H1 (cell line): ENCODE measurements around the gene PIERCE2. TPM values are rescaled to one million over a fixed set of nuclear protein-coding genes. Genes with fewer than 3 reads are reported as not detected.

ENCODE experiments used
- CTCF ChIA-PET: fragments of 300-600 bp; sonication (Branson Sonifier 250); formaldehyde crosslinking; loops from one replicate; lab custom pipeline; 2021; ENCODE audit not compliant: partially characterized antibody; lab: Charles Lee
- POLR2A ChIA-PET: fragments of 300-600 bp; sonication (Branson Sonifier 250); formaldehyde crosslinking; loops from one replicate; lab custom pipeline; 2021; ENCODE audit warnings: inconsistent platforms; ENCODE audit not compliant: partially characterized antibody; lab: Charles Lee
- DNase-seq, 2 experiments: peaks; one replicate each; pipeline versions ENCODE4 v3.0.0 to v3.0.0-alpha.2; 2010 to 2022; ENCODE audit warnings: low spot score in 2 of 2, low read depth in 1 of 2, mixed read lengths in 1 of 2
- FAIRE-seq: peaks from 2 replicates; lab custom pipeline; 2011; peaks lifted over from hg19 to GRCh38; lab: Jason Lieb, UNC
- H2AFZ ChIP-seq: 2 replicates; pipeline ENCODE4 v1.8.1; 2012; ENCODE audit warnings: low read length, inconsistent platforms
- H2AK5ac ChIP-seq: 2 replicates; pipeline ENCODE4 v1.6.1; 2013; ENCODE audit warnings: low read depth, low read length
- H2BK120ac ChIP-seq: replicated peaks from 2 replicates; pipeline ENCODE3; 2013; ENCODE audit warnings: low read depth, low read length, inconsistent platforms
- H2BK12ac ChIP-seq: 2 replicates; pipeline ENCODE4 v1.6.1; 2013; ENCODE audit warnings: low read depth, low read length
- H2BK15ac ChIP-seq: 2 replicates; pipeline ENCODE4 v1.6.1; 2013; ENCODE audit warnings: low read length
- H2BK20ac ChIP-seq: 2 replicates; pipeline ENCODE4 v1.6.1; 2013; ENCODE audit warnings: low read length
- H2BK5ac ChIP-seq: 2 replicates; pipeline ENCODE4 v1.6.1; 2013; ENCODE audit warnings: low read depth, low read length
- H3K14ac ChIP-seq: 2 replicates; pipeline ENCODE4 v1.6.1; 2013; ENCODE audit warnings: inconsistent platforms; ENCODE audit not compliant: insufficient read length
- H3K18ac ChIP-seq: 2 replicates; pipeline ENCODE4 v1.6.1; 2013; ENCODE audit warnings: low read length; ENCODE audit errors: extremely low read depth
- H3K23ac ChIP-seq: 2 replicates; pipeline ENCODE4 v1.6.1; 2013; ENCODE audit warnings: inconsistent platforms; ENCODE audit not compliant: insufficient read length
- H3K23me2 ChIP-seq: 2 replicates; pipeline ENCODE4 v1.6.1; 2013; ENCODE audit warnings: low read depth, low read length
- H3K27ac ChIP-seq: 2 replicates; pipeline ENCODE4 v1.6.1; 2011; ENCODE audit warnings: low read depth, low read length, inconsistent platforms
- H3K27me3 ChIP-seq, 4 experiments: replicated peaks in 1 of 4; 1 replicate in 1 of 4; 2 replicates in 3 of 4; pipeline versions ENCODE4 v1.6.1 to v1.8.1; 2011 to 2013; ENCODE audit warnings: low read length in 3 of 4, mild to moderate bottlenecking in 3 of 4, inconsistent platforms in 2 of 4, mixed read lengths in 2 of 4, moderate library complexity in 1 of 4; ENCODE audit not compliant: control insufficient read depth in 3 of 4, insufficient read depth in 3 of 4; ENCODE audit errors: extremely low read depth in 1 of 4
- H3K36me3 ChIP-seq, 4 experiments: 2 replicates each; pipeline versions ENCODE4 v1.6.1 to v1.8.1; 2011 to 2013; ENCODE audit warnings: mild to moderate bottlenecking in 4 of 4, low read length in 3 of 4, moderate library complexity in 2 of 4, control low read depth in 1 of 4, inconsistent platforms in 1 of 4; ENCODE audit not compliant: insufficient read depth in 4 of 4, control insufficient read depth in 2 of 4
- H3K4ac ChIP-seq: replicated peaks from 2 replicates; pipeline ENCODE3; 2013; ENCODE audit warnings: low read length, low read depth, mixed read lengths, inconsistent platforms; ENCODE audit not compliant: insufficient read length
- H3K4me1 ChIP-seq, 4 experiments: replicated peaks in 1 of 4; 1 replicate in 1 of 4; 2 replicates in 3 of 4; pipeline versions ENCODE4 v1.6.1 to v1.8.1; 2011 to 2013; ENCODE audit warnings: low read length in 3 of 4, inconsistent platforms in 2 of 4, mixed read lengths in 1 of 4; ENCODE audit not compliant: insufficient read depth in 4 of 4, control insufficient read depth in 3 of 4
- H3K4me2 ChIP-seq, 2 experiments: 2 replicates each; pipeline versions ENCODE4 v1.6.1 to v1.8.1; 2011 to 2013; ENCODE audit warnings: low read depth in 2 of 2, low read length in 2 of 2, control low read depth in 1 of 2, inconsistent platforms in 1 of 2, mild to moderate bottlenecking in 1 of 2; ENCODE audit not compliant: insufficient read depth in 1 of 2
- H3K4me3 ChIP-seq, 4 experiments: fragments of 200-600, 300-600 bp in 1 of 4; sonication (generic), shearing (Covaris generic), sonication (Bioruptor Twin) in 1 of 4; 2 replicates each; pipeline versions ENCODE4 v1.5.1 to v1.8.1; 2011 to 2016; ENCODE audit warnings: low read length in 4 of 4, low read depth in 3 of 4, control low read depth in 2 of 4, inconsistent platforms in 2 of 4, mild to moderate bottlenecking in 2 of 4, mixed read lengths in 1 of 4, moderate library complexity in 1 of 4; ENCODE audit not compliant: insufficient read depth in 2 of 4; ENCODE audit errors: extremely low read depth in 1 of 4
- H3K56ac ChIP-seq: replicated peaks from 2 replicates; pipeline ENCODE3; 2013; ENCODE audit warnings: low read depth, mild to moderate bottlenecking, mixed read lengths, low read length, inconsistent platforms; ENCODE audit not compliant: insufficient read length
- H3K79me1 ChIP-seq: 2 replicates; pipeline ENCODE4 v1.6.1; 2013; ENCODE audit warnings: low read depth, low read length, control low read depth
- H3K79me2 ChIP-seq, 2 experiments: 2 replicates each; pipeline versions ENCODE4 v1.6.1 to v1.8.1; 2012 to 2013; ENCODE audit warnings: low read length in 2 of 2, mild to moderate bottlenecking in 2 of 2, inconsistent platforms in 1 of 2; ENCODE audit not compliant: insufficient read depth in 2 of 2, control insufficient read depth in 1 of 2
- H3K9ac ChIP-seq, 4 experiments: replicated peaks in 1 of 4; 1 replicate in 1 of 4; 2 replicates in 3 of 4; pipeline versions ENCODE4 v1.6.1 to v1.8.1; 2011 to 2013; ENCODE audit warnings: low read depth in 3 of 4, low read length in 3 of 4, control low read depth in 2 of 4, mild to moderate bottlenecking in 2 of 4, moderate library complexity in 2 of 4, inconsistent platforms in 1 of 4; ENCODE audit errors: extremely low read depth in 1 of 4
- H3K9me3 ChIP-seq, 2 experiments: 2 replicates each; pipeline versions ENCODE4 v1.6.1 to v1.8.1; 2012 to 2013; ENCODE audit warnings: mild to moderate bottlenecking in 2 of 2, moderate library complexity in 2 of 2, control low read depth in 1 of 2, inconsistent platforms in 1 of 2, low read depth in 1 of 2, low read length in 1 of 2, mixed read lengths in 1 of 2; ENCODE audit not compliant: insufficient read depth in 2 of 2
- H4K20me1 ChIP-seq, 2 experiments: replicated peaks in 1 of 2; 2 replicates each; pipeline versions ENCODE3 to v1.8.1; 2011 to 2013; ENCODE audit warnings: inconsistent platforms in 2 of 2, low read length in 2 of 2, mild to moderate bottlenecking in 1 of 2; ENCODE audit not compliant: insufficient read depth in 2 of 2, control insufficient read depth in 1 of 2
- H4K5ac ChIP-seq: 2 replicates; pipeline ENCODE4 v1.6.1; 2013; ENCODE audit warnings: low read length, low read depth, mixed read lengths, inconsistent platforms; ENCODE audit not compliant: insufficient read length
- H4K8ac ChIP-seq: 2 replicates; pipeline ENCODE4 v1.8.0; 2013; ENCODE audit warnings: mild to moderate bottlenecking, moderate library complexity, low read length, inconsistent platforms; ENCODE audit not compliant: insufficient read depth; ENCODE audit errors: extremely low read depth
- H4K91ac ChIP-seq: replicated peaks from 2 replicates; pipeline ENCODE3; 2013; ENCODE audit warnings: low read length, mixed read lengths, inconsistent platforms; ENCODE audit not compliant: insufficient read length
- BRCA1 ChIP-seq: IDR thresholded peaks from 2 replicates; pipeline ENCODE4 v1.6.1; 2012; ENCODE audit warnings: low read depth, low read length, improper control_type of control experiment
- FOSL1 ChIP-seq: IDR thresholded peaks from 2 replicates; pipeline ENCODE4 v1.6.1; 2011; ENCODE audit warnings: mild to moderate bottlenecking, low read depth, low read length, moderate library complexity; ENCODE audit not compliant: insufficient read depth
- MAX ChIP-seq: IDR thresholded peaks from 2 replicates; pipeline ENCODE4 v1.6.1; 2012; ENCODE audit warnings: inconsistent platforms
- RNF2 ChIP-seq: fragments of 200-900, 300-1000 bp; sonication (generic); IDR thresholded peaks from 2 replicates; pipeline ENCODE4 v1.7.1; 2016; ENCODE audit warnings: borderline replicate concordance, low read depth, mild to moderate bottlenecking, antibody characterized with exemption, low read length; ENCODE audit not compliant: poor library complexity, severe bottlenecking; ENCODE audit errors: missing control alignments
- SAP30 ChIP-seq: fragments of 300-600 bp; sonication (generic); IDR thresholded peaks from 2 replicates; pipeline ENCODE4 v1.7.1; 2012; ENCODE audit warnings: low read length, moderate library complexity, mild to moderate bottlenecking, inconsistent platforms; ENCODE audit not compliant: insufficient read depth, insufficient replicate concordance
- SP4 ChIP-seq: IDR thresholded peaks from 2 replicates; pipeline ENCODE4 v1.6.1; 2012; ENCODE audit warnings: low read length, inconsistent platforms
- YY1 ChIP-seq: IDR thresholded peaks from 2 replicates; pipeline ENCODE4 v1.6.1; 2011; ENCODE audit warnings: low read depth, mild to moderate bottlenecking, low read length
- ZNF274 ChIP-seq: IDR thresholded peaks from 2 replicates; pipeline ENCODE4 v1.7.0; 2012; ENCODE audit warnings: low read length, borderline replicate concordance; ENCODE audit errors: extremely low read depth
- WGBS, 2 experiments: shearing (Covaris generic) in 1 of 2; methylation state at CpG; one replicate each; pipeline versions ENCODE4 v1.1.6 to v1.1.7; 2013 to 2015; ENCODE audit warnings: low lambda C conversion rate in 2 of 2, mixed read lengths in 2 of 2, inconsistent platforms in 1 of 2, low coverage in 1 of 2, missing lambda C conversion rate in 1 of 2; ENCODE audit not compliant: insufficient replicate concordance in 2 of 2, insufficient coverage in 1 of 2, insufficient read length in 1 of 2; ENCODE audit errors: extremely low coverage in 1 of 2, missing lambda C conversion rate in 1 of 2; 5-methylcytosine and 5-hydroxymethylcytosine counted together
- polyA plus RNA-seq, 7 experiments: library from polyadenylated mRNA; depleted of rRNA in 3 of 7; stranded (reverse) in 5 of 7; unstranded in 2 of 7; fragments of >200 nt in 5 of 7; fragments of 200-250 nt in 2 of 7; gene quantifications; 1 replicate in 5 of 7; 2 replicates in 1 of 7; 4 replicates in 1 of 7; pipeline versions ENCODE4 v1.2.1 to v1.2.3, GENCODE V29; 2011 to 2013; ENCODE audit warnings: missing spikeins in 2 of 7, mixed read lengths in 2 of 7
- total RNA-seq: library from RNA; stranded (reverse); fragmentation: NEBNext Ultra II Directional; extraction: Animal tissue kit (Norgen Biotek cat#: 25700); gene quantifications from 2 replicates; pipeline ENCODE4 v1.2.1, GENCODE V29; 2021

The PIERCE2 gene
- total and polyA plus RNA-seq, 2 of the 8 experiments (the other 6 are each of a cell fraction or from before 2014, with no cell fraction given) = 1.9 to 2.7 TPM

GRCh38 chr15:55366981-55367380 lies 41.3 kb upstream of the PIERCE2 start:
- H4K5ac ChIP-seq = no peak overlapping the region
- H3K79me2 ChIP-seq = no peaks in the 10 kb centered on the region
- no peak overlapping the region for H3K23ac ChIP-seq
- H3K36me3 ChIP-seq = no peaks in the 10 kb centered on the region
- H2BK5ac ChIP-seq = no peak overlapping the region
- no peak overlapping the region for H3K4me3 ChIP-seq
- H3K9ac ChIP-seq = no peak overlapping the region
- H3K27me3 ChIP-seq = no peaks in the 10 kb centered on the region
- no peak overlapping the region for H3K27ac ChIP-seq
- no peak overlapping the region for H4K8ac ChIP-seq
- no peaks in the 10 kb centered on the region for H4K20me1 ChIP-seq
- no peak overlapping the region for H3K56ac ChIP-seq
- 90% methylated on average over 1 of the region's 1 CpG; no CpG with 5 or more reads in 1 of the 2 experiments for WGBS, 2 experiments
- H3K4ac ChIP-seq = no peak overlapping the region
- no peak overlapping the region for H2BK15ac ChIP-seq
- no peaks in the 10 kb centered on the region for H3K79me1 ChIP-seq
- H2BK12ac ChIP-seq = no peak overlapping the region
- H3K14ac ChIP-seq = no peak overlapping the region
- ChIA-PET CTCF (interaction anchor here (0.7 to 1.2 kb wide), 2 partner anchors 68 to 293 kb away, joined by 3 read pairs; no protein-coding TSS in a partner anchor), POLR2A (no interaction called here)
- H2AK5ac ChIP-seq = no peak overlapping the region
- H3K9me3 ChIP-seq = no peaks in the 10 kb centered on the region
- TF ChIP-seq SAP30 (no peak), ZNF274 (no peak), RNF2 (no peak), BRCA1 (no peak), SP4 (no peak), MAX (no peak), FOSL1 (no peak), YY1 (no peak)
- DNase-seq = no peak
- no peak overlapping the region for H2AFZ ChIP-seq
- FAIRE-seq = no peak
- no peaks in the 10 kb centered on the region for H3K23me2 ChIP-seq
- no peak overlapping the region for H2BK20ac ChIP-seq
- H3K18ac ChIP-seq = no peak overlapping the region
- no peak overlapping the region for H3K4me2 ChIP-seq
- no peak overlapping the region for H2BK120ac ChIP-seq
- no peak overlapping the region for H4K91ac ChIP-seq
- no peaks in the 10 kb centered on the region for H3K4me1 ChIP-seq
